Loucy (cell line): ENCODE results near the gene SLC16A13.

Experiments
- CTCF ChIP-seq: fragments of 200-600 bp; sonication (generic); conservative IDR thresholded peaks from 2 replicates; pipeline ENCODE4 v1.5.1; 2014; ENCODE audit warnings: mild to moderate bottlenecking, antibody characterized with exemption, low read length
- EZH2phosphoT487 ChIP-seq: fragments of 200-600 bp; IDR thresholded peaks from 2 replicates; pipeline ENCODE4 v1.6.1; 2018; ENCODE audit warnings: antibody characterized with exemption, mild to moderate bottlenecking, moderate library complexity, borderline replicate concordance

- TF ChIP-seq CTCF, result no peak
- TF ChIP-seq EZH2phosphoT487, result no peak
Measured at GRCh38 chr17:7016886-7017826, 18.7 kb upstream of the SLC16A13 start.
